Measurements from ENCODE around the gene STX8. TPM values are rescaled to one million over a fixed set of nuclear protein-coding genes. Genes with fewer than 3 reads are reported as not detected.

Gene STX8
- total RNA-seq, 2 experiments from 2014 or later = 84.8 to 91.7 TPM

DNA sequence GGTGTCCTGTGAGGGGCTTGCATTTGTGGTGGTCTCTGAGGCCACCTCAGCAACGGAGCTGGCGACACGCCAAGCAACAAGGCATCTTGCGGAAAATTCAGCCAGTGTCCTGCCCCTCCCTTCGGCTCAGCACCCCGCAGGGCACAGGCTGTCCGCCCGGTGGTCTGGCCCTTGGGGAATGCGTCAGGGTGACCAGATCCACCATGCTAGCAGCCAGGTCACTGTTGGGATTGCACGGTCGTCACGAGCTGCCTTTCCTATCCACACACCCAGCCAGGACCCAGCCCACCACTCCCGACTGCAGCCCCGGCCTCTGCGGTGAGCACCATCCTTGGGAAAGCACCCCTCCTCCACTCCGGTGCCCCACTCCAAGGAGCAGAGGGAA is 333.1 kb downstream of the STX8 start:
- Mint-ChIP-seq H3K27ac (no peak overlapping the region), H3K9me3 (no peaks in the 10 kb centered on the region), H3K4me1 (peaks cover 17% of the 10 kb centered on the region), H3K27me3 (no peaks in the 10 kb centered on the region), H3K36me3 (ENCODE audit: low read depth) (no peaks in the 10 kb centered on the region), H3K4me3 (no peak overlapping the region)
- CTCF ChIA-PET = no interaction called here
- no peak for DNase-seq
- POLR2A ChIA-PET = no interaction called here

DNA sequence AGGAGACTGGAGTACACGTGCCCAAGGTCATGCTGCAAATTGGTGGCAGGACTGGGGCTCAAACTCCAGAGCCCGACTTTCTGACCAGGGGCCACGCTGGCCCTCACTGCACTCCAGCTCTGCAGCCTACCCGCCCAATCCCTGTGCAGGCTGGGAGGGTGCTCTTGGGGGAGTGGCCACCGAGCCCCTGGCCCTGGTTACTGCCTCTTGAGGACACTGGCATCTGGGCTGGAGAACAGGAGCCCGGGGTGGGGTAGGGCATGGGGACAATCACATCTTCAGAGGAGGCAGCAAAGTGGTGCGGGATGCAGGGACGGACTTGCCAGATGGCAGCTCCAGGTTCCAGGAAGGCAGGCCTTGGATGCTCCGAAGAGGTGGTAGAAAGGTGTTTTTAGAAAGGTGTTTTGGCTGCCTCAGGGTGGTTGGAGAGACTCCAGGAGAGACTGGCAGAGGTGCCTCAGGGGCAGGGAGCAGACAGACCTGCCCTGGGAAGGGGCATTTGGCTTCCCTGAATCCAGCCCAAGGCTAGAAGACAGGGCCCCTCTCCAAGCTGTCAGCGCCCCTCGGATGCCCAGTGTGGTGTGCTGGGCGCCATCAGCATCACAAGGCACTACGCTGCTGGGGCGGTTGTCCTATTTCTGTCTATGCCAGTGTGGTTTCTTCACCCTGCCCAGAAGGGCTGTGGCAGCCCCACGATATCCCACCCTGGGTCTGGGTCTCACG is 333.7 kb downstream of the STX8 start:
- no peak for DNase-seq
- Mint-ChIP-seq H3K4me1 (peaks cover 17% of the 10 kb centered on the region), H3K27me3 (no peaks in the 10 kb centered on the region), H3K27ac (no peak overlapping the region), H3K4me3 (peak overlapping the region; percentile 13), H3K9me3 (no peaks in the 10 kb centered on the region), H3K36me3 (ENCODE audit: low read depth) (no peaks in the 10 kb centered on the region)
- POLR2A ChIA-PET = no interaction called here
- CTCF ChIA-PET = no interaction called here

DNA sequence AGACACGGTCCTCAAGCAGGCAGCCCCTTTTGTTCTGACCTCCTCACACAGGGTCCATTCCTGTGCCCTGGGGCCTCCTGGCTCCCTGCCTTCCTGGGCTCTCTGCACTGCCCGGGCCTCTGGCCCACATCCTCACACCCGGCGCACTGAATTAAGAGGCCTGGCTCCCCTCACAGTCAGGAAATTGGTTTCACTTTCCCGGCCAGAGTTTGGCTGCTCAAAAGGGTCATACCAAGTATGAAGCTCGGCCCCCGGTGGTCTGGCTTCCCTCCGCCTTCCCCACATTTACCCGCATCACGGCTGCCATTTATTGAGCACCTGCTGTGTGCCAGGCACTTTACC is 334.3 kb downstream of the STX8 start:
- DNase-seq = no peak
- H3K36me3 Mint-ChIP-seq (ENCODE audit: low read depth) = no peaks in the 10 kb centered on the region
- no peaks in the 10 kb centered on the region for H3K27me3 Mint-ChIP-seq
- ChIA-PET CTCF (no interaction called here), POLR2A (no interaction called here)
- peak overlapping the region; percentile 13 for H3K4me3 Mint-ChIP-seq
- no peaks in the 10 kb centered on the region for H3K9me3 Mint-ChIP-seq
- H3K4me1 Mint-ChIP-seq = peaks cover 17% of the 10 kb centered on the region
- H3K27ac Mint-ChIP-seq = peak overlapping the region; percentile 41

DNA sequence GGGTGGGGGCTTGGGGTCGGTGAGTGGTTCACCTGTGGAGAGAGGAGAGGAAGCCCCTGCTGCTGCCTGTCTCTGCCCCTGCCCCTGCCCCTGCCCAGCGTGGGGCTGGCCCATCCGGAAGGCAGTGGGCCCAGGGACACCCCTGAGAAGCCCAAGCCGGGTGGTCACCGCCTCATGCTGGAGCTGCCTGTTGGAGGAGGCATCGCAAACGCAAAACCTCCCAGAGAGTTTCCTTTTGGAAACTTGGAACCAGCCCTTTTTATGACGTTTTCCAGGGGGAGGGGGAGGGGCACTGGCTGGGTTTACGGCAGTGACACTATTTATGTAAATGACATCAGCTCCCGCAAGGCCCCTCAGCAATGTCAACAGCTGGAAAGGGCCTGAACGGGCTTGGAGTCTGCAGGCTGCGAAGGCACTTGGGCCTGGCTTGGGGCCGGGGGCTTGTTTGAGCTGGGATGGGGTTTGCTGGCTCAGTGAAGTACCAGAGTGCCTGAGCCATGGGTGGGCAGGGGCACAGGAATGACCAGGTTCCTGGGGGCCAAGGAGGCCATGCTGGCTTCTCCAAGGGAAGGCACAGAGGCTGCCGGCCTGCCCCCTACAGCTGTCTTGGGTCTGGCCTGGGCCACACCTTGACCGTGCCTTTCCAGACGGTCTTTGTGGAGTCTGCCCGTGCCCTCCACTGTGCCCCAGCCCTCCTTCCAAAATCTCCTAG is 334.8 kb downstream of the STX8 start:
- no peaks in the 10 kb centered on the region for H3K9me3 Mint-ChIP-seq
- peaks cover 17% of the 10 kb centered on the region for H3K4me1 Mint-ChIP-seq
- H3K36me3 Mint-ChIP-seq (ENCODE audit: low read depth) = no peaks in the 10 kb centered on the region
- no peaks in the 10 kb centered on the region for H3K27me3 Mint-ChIP-seq
- POLR2A ChIA-PET = no interaction called here
- DNase-seq = no peak
- CTCF ChIA-PET = no interaction called here
- H3K27ac Mint-ChIP-seq = peak overlapping the region; percentile 73
- H3K4me3 Mint-ChIP-seq = peak overlapping the region; percentile 51

DNA sequence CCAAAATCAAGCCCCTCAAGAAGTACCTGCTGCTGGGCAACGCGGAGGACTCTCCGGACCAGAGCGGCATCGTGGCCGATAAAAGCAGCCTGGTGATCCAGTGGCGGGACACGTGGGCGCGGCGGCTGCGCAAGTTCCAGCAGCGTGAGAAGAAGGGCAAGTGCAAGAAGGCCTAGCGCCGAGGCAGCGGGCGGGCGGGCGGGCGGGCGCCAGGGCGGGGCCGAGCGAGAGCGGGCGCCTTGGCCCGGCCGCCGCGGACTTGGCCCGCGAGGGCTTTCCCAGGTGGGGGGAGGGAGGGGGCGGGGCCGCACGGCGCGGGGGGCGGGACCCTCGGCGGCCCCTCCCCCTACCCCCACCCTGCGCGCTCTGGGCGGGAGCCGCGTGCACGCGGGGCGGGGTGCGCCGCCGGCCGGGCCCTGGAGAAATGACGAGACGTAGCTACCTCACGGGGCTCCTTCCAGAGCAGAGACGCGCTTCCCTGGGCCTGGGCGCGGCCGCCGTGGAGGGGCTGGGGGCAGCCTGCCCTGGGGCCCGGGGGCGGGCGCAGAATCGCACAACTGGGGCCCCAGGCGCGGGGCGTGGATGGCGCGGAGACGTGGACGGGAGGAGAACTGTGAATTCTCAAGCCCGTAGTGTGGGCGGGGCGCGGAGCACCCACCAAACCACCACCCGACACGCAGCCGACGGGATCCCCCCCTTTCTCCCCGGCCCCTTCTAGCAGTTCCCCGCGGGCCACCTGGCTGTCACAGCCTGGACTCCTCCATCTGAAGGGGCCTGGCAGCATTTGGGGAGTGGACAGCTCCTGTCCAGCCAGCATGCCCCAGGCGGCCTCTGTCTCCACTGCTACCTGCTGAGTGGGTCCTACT is 335.6 kb downstream of the STX8 start:
- H3K27ac Mint-ChIP-seq = peak overlapping the region; percentile 73

DNA sequence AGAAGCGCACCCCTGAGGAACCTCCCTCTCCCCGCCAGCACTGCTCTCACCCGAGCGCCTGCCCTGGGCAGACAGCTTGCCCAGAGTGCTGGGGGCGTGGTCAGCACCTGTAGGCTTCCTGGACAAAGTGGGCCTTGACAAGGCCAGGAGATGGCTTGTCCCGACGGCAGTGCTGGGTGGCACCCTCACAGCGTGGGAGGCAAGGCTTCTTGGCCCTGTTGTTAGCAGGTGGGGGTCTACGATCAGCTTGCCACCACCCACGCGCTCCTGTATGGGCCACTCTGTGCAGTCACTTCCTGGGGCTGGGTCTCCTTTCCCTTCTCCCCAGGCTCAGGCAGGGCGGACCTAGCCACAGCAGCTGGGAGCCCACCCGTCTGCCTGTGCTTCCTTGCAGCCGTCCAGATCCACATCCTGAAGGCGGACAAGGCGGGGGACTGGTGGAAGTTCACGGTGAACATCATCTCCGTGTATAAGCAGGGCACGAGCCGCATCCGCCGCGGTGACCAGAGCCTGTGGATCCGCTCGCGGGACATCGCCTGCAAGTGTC is 336.3 kb downstream of the STX8 start:
- DNase-seq = no peak
- no peaks in the 10 kb centered on the region for H3K27me3 Mint-ChIP-seq
- H3K36me3 Mint-ChIP-seq (ENCODE audit: low read depth) = no peaks in the 10 kb centered on the region
- peak overlapping the region; percentile 69 for H3K4me3 Mint-ChIP-seq
- H3K27ac Mint-ChIP-seq = peak overlapping the region; percentile 57
- H3K4me1 Mint-ChIP-seq = peaks cover 17% of the 10 kb centered on the region
- CTCF ChIA-PET = no interaction called here
- POLR2A ChIA-PET = no interaction called here
- H3K9me3 Mint-ChIP-seq = peaks cover 2% of the 10 kb centered on the region

More for the DNA sequence above, 335.6 kb downstream of the STX8 start:
- Mint-ChIP-seq H3K27me3 (no peaks in the 10 kb centered on the region), H3K9me3 (peaks cover 2% of the 10 kb centered on the region), H3K4me1 (peaks cover 17% of the 10 kb centered on the region), H3K4me3 (peak overlapping the region; percentile 69), H3K36me3 (ENCODE audit: low read depth) (no peaks in the 10 kb centered on the region)
- DNase-seq = peak; percentile 68
- ChIA-PET POLR2A (no interaction called here), CTCF (no interaction called here)

DNA sequence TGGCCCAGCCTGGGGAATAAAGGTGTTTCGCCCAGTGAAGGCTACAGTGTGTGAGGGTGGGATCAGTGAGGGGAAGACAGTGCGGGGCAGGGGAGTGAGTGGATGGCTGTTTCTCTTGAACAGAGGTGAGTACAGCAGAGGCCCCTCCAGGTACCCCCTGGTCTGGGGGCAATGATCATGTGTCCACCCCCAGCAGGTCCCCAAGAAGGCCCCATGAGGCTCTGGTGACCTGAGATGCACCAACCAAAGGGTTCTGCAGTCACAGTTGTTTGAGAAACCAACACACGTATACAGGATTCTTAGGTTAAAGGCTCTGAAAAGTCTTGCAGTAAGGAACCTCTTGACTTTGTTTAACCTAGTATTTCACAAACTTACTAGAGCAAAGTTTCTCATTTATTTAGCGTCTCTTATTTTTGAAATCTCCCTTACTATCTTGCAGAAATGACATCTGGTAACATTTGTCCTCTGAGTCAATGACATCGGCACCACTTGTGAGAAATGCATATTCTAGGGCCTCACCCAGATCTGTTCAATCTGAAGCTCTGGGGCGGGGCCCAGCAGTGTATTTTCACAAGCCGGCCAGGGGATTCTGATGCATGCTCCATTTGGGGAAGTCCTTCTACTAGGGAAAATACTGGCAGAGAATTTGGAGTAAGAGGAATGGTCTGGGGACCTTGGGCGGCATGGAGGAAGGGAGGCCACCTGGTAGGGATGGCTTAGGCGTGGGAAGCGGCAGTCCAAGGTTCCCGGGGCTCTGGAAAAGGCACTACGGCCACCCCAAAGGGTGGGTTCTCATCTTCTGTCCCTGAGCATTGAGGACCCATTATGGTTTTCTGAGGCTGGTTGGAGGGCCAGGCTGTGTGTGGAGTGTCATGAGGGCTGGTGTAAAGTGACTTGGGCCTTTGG is 337.0 kb downstream of the STX8 start:
- Mint-ChIP-seq H3K36me3 (ENCODE audit: low read depth) (no peaks in the 10 kb centered on the region), H3K4me1 (peaks cover 17% of the 10 kb centered on the region), H3K27me3 (no peaks in the 10 kb centered on the region), H3K4me3 (peak overlapping the region; percentile 69), H3K9me3 (peaks cover 2% of the 10 kb centered on the region), H3K27ac (no peak overlapping the region)
- no peak for DNase-seq
- CTCF ChIA-PET = no interaction called here
- POLR2A ChIA-PET = no interaction called here

DNA sequence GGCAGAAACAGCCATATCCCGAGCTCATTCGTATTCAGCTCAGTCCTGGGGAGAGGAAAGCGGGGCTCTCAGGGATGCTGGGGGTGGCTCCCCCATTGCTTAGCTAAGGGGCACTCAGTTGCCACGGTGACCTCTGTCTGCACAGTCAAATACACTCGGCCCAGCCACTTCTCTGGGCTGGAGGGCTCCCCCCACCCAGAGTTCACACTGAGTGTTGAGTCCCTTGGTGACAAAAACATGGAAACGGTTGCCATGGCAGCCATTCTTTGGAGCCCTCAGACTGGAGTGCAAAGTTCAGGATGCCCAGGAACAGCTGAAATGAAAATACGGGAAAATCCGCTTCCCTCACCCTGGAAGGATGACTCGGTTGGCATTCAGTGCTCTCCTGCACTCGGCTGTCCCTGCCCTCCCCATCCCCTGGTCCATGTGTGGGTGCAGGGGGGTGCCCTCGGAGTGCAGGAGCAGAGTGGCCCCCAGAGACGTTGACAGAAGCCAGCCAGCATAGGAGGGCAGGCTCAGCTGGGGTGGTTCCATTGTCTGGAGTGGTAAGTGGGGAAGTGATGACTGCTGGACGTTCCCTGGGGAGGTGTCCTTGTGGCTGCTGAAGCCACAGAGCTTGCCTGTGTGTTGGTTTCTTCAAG is 337.8 kb downstream of the STX8 start:
- H3K9me3 Mint-ChIP-seq = peaks cover 2% of the 10 kb centered on the region
- DNase-seq = no peak
- H3K27ac Mint-ChIP-seq = no peak overlapping the region
- H3K27me3 Mint-ChIP-seq = no peaks in the 10 kb centered on the region
- H3K4me3 Mint-ChIP-seq = no peak overlapping the region
- no peaks in the 10 kb centered on the region for H3K36me3 Mint-ChIP-seq (ENCODE audit: low read depth)
- peaks cover 17% of the 10 kb centered on the region for H3K4me1 Mint-ChIP-seq
- ChIA-PET CTCF (no interaction called here), POLR2A (no interaction called here)

DNA sequence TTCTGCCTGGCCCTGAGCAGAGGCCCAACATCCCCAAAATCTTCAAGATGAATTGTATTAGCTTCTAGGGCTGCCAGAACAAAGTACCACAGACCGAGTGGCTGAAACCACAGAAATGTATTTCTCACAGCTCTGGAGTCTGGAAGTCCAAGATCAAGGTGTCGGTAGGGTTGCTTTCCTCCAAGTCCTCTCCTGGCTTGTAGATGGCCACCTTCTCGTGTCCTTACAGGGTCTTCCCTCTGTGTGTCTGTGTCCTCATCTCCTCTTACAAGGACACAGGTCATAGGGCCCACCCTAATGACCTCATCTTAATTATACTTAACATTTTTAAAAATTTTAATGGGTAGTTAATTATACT is 338.6 kb downstream of the STX8 start:
- H3K4me1 Mint-ChIP-seq = peaks cover 17% of the 10 kb centered on the region
- peaks cover 2% of the 10 kb centered on the region for H3K9me3 Mint-ChIP-seq
- no peaks in the 10 kb centered on the region for H3K27me3 Mint-ChIP-seq
- ChIA-PET POLR2A (no interaction called here), CTCF (no interaction called here)
- H3K27ac Mint-ChIP-seq = no peak overlapping the region
- no peak overlapping the region for H3K4me3 Mint-ChIP-seq
- no peaks in the 10 kb centered on the region for H3K36me3 Mint-ChIP-seq (ENCODE audit: low read depth)
- DNase-seq = no peak

DNA sequence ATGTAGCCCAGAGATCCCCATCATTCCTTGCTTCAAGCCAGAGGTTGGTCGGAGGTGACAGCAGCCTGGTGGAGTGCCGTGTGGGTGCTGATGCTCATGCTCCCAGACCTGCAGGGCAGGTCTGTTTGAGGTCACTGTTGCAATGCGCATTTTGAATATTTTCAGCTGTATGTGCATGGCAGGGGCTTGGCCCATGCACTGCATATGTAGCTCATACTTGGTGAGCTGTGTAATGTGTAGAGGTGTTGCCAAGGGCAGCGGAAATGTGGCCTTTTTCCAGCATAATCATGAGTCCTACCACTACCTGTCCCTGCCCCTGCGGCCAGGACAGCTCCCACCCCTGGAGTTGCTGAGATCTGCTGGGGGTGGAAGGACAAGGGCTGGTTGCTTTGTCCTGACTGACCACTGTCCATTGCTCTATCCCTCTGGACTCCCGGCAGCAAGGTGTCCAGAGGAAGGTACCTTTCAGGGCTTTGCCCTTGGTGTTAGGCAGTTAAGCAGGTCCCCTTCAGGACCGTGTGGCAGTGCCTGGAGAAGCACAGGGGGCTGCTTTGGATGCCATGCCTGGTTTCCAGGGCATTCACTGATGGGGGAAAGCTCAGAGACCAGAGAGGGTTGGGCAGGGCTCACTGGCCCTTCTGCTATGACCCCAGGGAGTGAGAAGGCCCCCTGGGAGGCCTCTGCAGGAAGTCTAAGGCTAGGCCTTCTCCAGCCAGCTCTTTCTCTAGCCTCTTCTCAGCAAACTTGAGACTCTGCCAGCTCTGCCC is 339.2 kb downstream of the STX8 start:
- H3K27me3 Mint-ChIP-seq = no peaks in the 10 kb centered on the region
- H3K36me3 Mint-ChIP-seq (ENCODE audit: low read depth) = no peaks in the 10 kb centered on the region
- no peak for DNase-seq
- ChIA-PET CTCF (no interaction called here), POLR2A (interaction anchor here (0.6 kb wide), 2 partner anchors 10 to 42 kb away, joined by 3 to 5 read pairs; no protein-coding TSS in a partner anchor)
- peaks cover 16% of the 10 kb centered on the region for H3K4me1 Mint-ChIP-seq
- no peak overlapping the region for H3K27ac Mint-ChIP-seq
- H3K9me3 Mint-ChIP-seq = peaks cover 2% of the 10 kb centered on the region
- no peak overlapping the region for H3K4me3 Mint-ChIP-seq

DNA sequence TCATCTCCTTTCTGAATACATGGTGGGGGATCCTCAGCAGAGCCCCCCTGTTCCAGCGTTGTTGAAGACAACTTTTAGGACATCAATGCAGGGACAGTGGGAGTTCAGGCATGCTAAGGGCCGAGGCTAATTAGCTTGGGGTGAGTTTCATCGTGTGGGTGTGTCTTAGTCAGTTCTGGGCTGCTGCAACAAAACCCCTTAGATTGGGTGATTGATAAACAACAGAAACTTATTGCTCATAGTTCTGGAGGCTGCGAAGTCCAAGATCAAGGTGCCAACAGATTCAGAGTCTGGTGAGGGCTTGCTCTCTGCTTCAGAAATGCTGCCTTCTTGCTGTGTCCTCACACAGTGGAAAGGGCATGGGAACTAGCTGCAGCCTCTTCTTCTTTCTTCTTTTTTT is 340.3 kb downstream of the STX8 start:
- H3K9me3 Mint-ChIP-seq = peaks cover 2% of the 10 kb centered on the region
- H3K27ac Mint-ChIP-seq = no peak overlapping the region
- H3K27me3 Mint-ChIP-seq = no peaks in the 10 kb centered on the region
- H3K36me3 Mint-ChIP-seq (ENCODE audit: low read depth) = no peaks in the 10 kb centered on the region
- DNase-seq = no peak
- peaks cover 11% of the 10 kb centered on the region for H3K4me1 Mint-ChIP-seq
- ChIA-PET CTCF (no interaction called here), POLR2A (no interaction called here)
- no peak overlapping the region for H3K4me3 Mint-ChIP-seq
